DMS 273 (cell line): ENCODE data around the gene MAPK11.

Source experiments
- DNase-seq: peaks from one replicate; lab custom pipeline; 2025; ENCODE audit not compliant: unreplicated experiment; lab: John Stamatoyannopoulos, UW

Gene MAPK11

DNA sequence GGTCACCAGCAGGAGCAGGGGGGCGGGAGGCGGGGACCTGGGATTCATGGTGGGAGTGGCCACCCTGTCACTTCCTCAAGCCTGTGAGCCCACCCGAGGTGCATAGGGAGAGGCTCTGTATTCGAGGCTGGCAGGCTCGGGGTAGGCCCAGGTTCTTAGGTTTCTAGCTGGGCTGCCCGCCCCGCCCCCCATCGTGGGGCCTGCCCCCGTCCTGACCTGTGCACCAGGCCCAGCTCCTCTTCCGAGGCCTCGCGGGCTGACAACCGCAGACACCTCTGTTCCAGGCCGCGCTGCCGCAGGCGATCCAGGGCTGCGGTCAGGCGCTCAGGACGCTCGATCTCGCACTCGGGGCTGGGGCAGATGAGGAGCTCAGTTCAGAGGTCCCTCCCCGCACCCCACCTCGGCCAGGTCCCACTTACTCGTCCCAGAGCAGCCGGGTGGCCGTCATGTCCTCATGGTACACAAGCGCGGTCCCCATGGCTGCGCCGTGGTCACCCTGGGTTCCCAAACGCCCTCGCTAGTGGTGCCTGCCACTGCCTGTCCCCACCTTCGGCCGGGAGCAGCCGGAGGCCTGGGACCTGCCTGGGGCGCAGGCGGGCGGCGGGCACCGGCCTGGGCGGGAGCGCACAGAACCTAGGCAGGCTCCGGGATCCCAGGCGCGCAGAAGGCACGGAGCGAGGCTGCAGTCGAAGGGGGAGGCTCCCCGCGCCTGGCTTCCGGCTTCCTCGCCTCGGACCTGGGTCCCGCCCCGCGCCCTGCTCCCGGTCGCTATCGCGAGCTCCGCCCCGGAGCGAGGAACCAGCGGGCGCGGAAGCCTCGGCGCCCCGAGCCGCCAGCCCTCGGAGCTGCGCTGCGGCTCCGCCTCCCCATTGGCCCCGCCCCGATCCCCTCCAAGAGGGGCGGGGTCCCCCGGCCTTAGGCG is 19.4 kb downstream of the MAPK11 start, which contains the start of gene HDAC10:
Gene HDAC10 (minus strand): TSS at position 711 of the 922 bp plus-strand sequence. CDS start 233 bp downstream, at position 478.
- DNase-seq = peak; percentile 91

DNA sequence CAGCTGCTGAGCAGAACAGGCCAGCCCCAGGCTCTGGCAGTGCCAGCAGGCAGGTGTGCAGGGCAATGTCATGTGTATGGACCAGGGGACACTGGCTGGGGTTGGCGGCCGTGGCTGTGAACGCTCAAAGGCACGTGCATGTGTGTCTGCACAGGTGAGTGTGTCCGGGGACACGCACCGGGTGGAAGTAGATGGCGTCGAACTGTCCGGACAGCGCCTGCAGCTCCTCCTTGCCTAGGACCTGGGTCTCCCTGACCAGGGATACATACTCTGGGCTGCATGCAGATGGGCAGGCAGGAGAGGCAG is 20.0 kb downstream of the MAPK11 start:
- no peak for DNase-seq

DNA sequence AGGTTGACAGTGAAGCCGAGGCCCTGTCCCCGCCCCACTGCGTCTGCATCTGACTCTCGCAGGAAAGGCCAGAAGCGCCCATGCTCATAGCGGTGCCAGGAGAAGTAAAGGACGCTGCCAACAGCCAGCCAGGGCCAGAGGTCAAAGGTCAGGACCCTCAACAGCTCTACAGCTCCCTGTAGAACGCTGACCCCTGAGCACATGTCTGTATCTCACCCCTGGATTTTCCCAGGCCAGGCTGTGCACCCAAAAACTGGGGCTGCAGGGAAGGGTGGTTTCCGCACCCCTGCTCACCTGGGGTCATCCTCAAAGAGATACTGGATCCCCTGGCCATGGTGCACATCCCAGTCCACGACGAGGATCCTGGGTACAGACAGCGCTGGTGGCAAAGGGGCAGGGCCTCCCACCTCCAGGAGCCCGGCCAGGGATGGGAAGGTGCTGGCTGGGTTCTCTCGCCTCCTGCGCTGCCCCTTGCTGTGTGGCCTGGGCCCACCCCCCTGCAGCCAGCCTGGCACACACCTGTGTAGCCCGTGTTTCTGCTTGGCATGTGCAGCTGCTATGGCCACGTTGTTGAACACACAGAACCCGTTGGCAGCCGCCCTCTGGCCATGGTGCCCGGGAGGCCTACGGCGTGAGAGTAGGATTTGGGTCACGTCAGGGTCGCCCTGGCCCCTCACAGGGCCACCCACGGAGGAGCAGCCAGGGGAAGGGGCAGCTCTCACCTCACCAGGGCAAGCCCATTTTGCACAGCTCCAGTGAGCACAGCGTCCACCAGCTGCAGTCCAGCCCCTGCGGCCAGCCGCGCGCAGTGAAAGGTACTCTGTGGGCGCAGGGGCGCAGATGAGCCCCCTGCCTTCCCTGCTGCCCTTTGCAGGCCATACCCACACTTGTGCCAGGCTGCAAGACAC is 20.6 kb downstream of the MAPK11 start:
- DNase-seq = no peak

DNA sequence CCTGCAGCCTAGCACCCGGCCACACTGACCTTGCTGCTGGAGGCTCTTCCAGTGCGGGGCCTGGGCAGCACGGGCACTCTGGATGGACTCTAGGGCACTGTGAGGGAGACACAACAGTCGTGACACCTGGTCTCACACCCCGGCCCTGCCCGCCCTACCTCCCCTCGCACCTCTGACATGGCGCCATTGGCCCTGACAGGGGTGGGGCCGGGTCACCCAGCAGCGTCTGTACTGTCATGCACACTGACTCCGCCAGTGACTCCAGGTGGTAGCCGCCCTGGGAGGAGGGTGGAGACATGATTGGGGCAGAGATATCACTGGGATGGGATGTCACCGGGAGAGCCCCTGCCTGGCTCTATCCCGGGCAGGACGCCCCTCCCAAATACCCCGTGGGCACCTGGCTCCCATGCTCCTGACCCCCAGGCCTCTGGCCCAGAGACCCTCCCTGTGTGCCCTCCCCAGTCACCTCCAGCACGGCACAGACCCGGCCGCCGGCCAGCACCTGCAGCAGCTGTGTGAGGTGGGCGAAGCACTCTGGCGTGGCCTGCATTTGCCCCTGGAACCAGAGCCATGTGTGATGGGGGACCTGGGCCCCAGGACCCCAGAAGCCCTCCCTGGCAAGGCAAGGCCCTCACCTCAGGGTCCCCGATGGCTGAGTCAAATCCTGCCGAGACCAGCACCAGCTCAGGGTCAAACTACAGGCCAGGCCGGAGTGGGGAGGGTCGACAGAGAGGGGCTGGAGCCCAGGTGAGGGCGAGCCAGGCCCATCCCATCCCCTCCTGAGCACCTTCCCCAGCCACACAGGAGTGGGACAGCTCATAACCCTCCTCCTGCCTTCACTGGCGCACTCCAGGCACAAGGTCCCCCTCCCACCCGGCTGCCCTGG is 21.7 kb downstream of the MAPK11 start:
- no peak for DNase-seq

DNA sequence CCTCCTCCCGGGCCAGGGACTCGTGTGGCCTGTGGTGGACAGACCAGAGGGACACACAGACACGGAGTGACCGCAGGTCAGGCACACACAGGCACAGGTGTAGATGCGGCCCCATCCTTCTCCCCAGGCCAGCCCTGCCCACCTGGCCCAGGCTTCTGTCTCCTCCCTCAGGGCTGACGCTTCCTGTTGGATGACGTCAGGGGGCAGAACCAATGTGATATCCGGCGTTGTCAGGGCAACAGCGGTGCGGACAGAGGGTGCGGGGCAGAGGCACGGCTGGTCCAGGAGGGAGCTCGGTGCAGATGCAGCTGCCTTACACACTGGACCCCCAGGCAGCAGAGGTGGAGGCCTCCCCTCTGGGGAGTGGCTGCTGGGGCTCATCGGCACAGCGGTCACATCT is 22.4 kb downstream of the MAPK11 start:
- DNase-seq = peak; percentile 24

DNA sequence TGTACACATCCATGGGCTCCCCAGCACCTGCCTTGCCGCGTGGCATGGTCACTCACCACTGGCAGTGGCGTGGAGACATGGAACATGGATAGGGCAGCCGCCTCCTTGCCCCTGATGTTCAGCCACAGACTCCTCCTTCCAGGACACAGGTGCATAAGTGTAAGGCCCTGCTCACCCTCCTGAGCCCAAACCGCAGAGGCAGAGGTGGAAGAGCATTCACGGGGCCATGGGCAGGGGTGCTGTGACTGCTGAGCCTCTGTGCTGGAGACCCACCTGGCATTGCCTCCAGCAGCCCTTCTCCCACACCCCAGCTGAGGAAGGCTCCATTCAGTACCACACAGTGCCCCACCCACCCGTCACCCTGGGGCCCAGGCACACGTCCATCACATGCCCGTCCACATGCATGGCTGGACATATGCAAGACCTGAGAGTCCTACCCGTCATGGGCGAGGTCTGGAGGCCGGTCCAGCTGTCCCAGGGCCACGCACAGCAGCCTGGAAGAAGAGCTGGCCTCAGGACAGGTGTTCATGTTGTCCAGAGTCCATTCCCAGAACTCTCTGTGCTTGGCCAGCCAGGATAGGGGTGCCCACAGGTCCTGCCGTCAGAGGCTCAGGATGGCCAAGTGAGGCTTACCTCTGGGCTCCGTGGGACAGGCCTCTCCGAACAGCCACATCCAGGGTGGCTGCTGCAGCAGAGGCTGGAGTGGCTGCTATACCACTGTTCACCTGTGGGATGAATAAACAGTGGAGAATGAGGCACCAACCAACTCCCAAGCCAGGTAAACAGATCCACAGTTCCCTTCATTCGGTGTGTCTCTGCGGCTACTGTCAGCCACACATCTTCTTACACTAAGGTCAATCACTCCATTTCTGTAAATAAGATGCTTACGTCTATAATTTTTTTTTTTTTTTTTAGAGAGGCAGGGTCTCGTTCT is 23.7 kb downstream of the MAPK11 start:
- DNase-seq = peak; percentile 47

DNA sequence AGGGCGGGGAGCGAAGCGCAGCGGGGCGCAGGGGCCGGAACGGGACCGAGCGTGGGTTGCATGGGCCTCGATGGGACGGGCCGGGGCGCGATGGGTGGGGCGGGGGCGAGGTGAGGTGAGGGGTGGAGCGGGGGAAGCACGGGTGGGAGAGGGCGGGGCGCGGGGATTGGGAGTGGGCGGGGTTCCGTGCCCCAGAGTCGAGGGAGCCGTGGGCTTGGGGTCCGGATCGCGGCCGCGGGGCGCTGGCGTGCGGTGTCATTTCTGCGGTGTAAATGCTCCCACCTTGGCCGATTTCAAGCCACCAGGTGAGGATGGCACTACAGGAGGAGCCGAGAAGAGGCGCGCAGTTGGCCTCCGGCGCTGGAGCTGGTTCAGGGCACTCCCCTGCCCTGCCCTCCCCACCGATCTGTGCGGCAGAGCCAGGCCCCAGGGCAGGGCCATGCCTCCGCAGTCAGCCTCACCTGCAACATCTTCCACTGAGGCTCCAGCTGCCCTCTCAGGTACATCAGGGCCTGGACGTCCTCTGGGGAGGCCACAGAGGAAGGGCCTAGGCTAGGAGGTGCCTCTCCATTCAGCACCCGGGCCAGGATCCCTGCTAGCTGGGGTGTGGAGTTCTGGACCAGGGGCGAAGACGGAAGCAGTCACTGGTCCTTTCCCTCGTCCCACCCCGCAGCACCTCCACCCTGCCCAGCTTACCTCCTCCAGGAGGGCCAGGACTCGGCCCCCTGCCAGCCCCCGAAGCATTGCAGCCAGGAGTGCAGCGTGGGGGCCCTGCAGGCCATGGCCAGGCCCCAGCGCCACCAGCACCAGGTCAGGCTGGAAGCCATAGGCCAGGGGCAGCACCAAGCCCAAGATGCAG is 24.7 kb downstream of the MAPK11 start:
- peak; percentile 48 for DNase-seq

DNA sequence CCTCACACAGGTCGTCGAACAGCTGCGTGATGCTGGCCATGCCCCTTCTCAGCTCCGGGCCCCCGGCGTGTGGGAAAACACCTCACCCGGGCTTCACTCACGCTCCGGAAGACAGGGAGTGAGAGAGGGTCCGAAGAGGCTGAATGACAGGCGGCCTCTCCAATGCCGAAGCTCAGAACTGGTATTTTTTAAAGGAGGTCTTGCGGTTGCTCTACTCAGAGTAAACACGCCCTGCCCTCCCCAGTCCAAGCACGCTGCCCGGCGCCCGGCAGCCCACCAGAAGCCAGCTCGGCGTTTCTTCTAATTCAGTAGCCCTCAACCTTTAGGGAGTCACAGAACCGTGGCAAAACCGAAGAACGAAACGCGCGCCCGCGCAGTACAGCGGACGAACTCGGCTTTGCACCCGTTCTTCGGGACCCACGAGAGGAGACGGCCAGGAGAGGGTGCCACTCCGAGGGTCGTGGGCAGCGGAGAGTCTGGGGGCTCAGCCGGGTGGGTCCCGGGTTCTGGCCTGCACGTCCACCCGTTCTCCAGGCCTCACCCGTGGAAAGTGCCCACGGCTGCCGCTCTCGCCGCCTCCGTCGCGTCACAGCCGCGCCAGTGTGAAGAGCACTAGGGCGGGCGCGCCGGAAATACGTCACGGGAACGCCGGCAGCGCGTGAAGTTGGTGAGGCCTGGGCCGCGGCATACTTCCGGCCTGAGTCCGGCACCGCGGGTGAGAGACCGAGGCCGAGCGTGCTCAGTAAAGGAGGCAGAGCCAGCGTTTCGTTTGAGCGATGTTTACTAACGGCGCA is 25.6 kb downstream of the MAPK11 start, which contains the start of gene TUBGCP6:
Gene TUBGCP6 (minus strand): TSS at position 604 of the 794 bp plus-strand sequence. CDS start 564 bp downstream, at position 40.
- DNase-seq = peak; percentile 95

DNA sequence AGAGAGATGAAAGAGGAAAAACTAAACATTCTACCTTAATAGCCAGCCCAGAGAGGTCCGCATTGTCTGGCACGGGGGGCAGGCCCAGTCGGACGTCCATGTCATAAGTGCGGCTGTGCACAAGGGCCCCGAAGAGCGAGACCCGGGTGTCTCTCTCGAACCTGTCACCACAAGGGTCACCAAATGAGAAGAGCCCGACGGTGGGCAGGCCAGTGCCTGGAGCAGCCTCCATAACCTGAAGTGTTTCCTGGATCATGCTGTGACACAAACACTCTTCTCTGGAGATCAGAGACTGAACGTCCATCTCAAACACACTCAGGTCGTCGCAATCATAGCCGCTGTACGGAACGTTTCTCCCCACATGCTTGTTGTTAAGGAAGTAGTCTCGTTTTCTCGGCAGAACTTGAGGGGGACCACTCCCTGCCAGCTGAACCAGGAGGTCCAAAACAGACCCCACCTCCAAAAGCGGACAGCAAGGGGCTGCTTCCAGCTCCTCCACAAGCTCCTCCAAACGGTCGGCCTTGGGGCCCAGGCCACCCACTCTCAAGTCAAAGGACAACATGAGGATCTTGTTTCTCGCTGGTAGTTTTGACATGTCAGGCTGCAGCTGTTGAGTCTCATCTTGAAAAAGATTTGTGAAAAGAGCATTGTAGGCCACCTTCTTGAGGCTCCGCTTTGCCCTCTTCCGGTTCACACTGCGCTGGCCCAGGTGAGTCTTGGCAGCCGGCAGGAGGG is 26.3 kb downstream of the MAPK11 start:
- DNase-seq = peak; percentile 48

DNA sequence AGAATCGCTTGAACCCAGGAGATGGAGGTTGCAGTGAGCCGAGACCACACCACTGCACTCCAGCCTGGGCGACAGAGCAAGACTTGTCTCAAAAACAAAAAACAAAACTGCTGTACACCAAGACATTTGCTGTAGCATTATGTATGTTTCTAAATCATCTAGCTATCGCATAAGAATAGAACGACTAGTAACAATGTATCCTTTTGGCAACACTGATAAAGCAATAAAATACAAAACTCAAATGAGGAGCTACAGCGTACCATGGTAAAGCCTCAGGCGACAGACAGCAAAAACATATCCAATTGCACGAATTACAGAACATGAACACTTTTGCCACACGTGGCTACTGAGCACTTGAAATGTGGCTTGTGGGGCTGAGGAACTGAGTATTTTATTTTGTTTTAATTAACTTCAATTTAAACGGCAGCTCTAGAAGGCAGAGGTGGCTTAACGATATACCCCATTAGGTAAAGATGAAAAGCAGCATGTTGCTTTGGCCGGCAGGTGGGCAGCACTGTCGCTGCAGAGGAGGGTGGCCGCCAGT is 27.7 kb downstream of the MAPK11 start:
- DNase-seq = peak; percentile 25

DNA sequence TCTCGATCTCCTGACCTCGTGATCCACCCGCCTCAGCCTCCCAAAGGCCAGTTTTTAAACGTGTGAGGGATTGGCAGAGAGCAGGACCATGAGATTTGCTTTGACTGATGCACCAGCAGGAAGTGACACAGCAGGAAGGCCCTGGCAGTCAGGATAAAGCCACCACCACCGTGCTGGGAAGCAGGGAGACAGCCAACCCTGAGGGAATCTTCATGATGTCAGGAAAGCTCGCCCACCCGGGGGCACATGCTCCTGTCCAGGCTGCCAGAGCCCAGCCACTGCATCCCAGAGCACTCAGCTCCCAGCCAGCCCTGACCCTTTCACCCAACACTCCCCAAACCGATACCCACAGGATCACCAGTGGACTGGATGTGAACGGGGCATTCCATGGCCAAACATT is 31.4 kb downstream of the MAPK11 start:
- DNase-seq = no peak

DNA sequence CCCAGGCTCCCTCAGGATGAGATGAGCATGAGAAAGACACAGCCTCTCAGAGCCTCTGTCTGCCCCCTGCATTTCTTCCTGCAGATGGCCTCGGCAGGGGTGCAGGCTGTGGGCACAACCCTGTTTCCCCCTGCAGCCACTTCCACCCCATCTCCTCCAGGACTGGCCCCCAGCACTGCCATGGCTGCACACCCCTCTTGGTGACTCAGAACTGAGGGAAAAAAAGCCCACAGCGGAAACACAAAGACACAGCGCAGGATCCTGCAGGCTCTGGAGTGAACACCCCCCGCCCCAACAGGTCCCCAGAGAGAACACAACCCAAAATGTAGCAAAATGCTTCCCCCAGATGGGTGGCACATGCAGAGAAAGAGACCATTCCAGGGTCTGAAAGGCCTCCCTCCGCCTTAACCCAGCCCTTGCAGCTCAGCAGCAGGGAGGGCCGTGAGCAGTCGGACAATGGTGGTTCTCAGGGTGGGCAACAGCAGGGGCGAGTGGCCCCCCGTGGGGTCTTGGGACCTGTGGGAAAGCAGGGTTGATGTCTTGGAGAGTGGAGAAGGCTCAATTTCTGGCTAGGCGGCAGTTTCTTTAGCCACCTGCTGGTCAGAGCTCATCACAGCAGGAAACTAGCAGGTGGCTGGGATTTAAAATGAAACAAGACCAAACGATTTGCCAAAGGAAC is 33.3 kb downstream of the MAPK11 start:
- DNase-seq = peak; percentile 30

DNA sequence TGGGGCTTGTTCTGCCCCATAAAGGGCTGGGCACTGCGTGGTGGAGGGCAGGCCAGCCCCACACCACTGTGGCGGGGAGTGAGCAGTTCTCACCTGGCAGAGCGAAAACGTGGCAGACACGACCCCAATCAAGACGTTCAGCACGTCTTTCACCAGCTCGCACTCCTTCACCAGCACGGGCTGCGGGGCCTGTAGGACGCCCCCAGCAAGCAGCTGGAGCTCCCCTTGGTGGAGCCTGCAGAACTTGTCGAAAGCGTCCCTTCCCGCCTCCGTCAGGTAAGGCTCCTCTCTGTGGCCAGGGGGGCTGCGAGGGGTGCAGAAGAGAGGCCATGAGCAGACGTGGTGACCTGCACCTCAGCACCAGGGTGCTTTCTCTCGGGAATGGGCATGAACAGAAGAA is 37.0 kb downstream of the MAPK11 start:
- no peak for DNase-seq

DNA sequence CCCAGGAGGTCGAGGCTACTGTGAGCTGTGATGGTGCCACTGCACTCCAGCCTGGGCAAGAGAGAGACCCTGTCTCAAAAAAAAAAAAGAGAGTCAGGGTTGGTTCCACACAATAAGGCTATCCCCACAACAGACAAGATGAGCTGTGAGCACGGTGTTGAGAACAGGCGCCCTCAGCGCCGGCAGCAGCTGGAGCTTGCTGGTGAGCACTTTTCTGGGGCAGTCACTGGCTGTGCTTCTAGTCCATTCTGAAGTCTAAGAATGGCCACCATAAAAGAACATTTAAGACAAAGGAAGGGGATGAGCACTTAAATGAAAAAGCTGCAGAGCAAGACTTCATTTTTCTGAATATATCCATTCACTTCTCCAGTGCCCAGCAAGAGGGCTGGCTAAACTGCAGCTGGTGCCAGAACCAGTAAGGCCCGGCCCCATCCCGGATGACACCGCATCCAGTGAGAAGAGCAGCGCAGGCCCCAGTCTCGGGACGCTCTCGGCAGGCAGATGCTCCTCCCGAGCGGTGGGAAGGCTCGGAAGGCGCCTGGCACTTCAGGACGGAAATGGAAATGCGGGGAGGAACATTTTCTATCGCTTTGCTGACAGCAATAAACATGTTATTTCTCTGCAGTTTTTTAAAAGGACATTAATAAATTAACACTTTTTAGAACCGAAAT is 37.6 kb downstream of the MAPK11 start:
- no peak for DNase-seq

DNA sequence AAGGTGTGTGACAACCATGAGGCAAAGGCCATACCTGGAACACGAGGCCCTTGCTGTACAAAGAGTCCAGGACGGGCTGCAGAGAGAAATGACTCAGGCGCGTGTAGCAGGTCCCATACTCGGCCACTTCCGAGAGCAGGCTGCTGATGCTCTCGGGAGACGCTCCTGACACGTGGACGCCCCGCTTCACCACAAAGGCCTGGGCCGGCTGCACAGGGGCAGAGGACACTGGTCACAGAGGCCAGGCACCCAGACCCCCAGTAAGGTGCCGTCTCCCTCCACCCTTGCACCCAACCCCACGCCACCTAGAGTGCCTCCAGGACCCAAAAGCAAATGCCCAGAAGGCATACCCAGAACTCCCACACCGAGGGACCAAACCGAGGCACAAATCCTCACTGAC is 40.8 kb downstream of the MAPK11 start:
- no peak for DNase-seq

DNA sequence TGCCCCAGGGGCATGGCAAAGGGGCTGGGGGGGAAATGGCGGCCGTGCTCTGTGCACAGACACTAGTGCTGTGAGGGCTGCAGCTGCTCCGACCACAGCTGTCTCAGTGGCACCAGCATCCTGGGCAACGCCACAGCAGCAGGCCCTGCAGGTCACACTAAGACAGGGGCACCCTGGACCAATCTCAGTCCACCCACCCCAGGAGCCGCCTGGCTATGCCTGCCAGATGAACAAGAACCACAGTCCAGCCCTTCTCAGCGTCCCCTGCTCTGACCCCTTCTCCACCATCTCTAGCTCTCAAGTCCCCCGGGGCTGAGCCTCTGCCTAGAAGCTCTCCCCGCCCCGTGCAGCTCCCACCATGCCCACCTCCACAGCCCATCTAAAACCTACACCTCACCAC is 41.8 kb downstream of the MAPK11 start:
- DNase-seq = no peak
